PFSK-1 (cell line): Measurements from ENCODE around the gene LGI2.

ENCODE experiments used
- FOXP2 ChIP-seq: optimal IDR thresholded peaks from 2 replicates; pipeline ENCODE3; 2011; ENCODE audit warnings: borderline replicate concordance, control low read depth, inconsistent platforms; ENCODE audit not compliant: insufficient read depth; ENCODE audit errors: extremely low read length, extremely low read depth
- POLR2AphosphoS5 ChIP-seq: IDR thresholded peaks from 2 replicates; pipeline ENCODE4 v1.6.1; 2012; ENCODE audit warnings: low read depth, mild to moderate bottlenecking, control low read depth, low read length, moderate library complexity
- SIN3A ChIP-seq: IDR thresholded peaks from 2 replicates; pipeline ENCODE4 v1.6.1; 2012; ENCODE audit warnings: mild to moderate bottlenecking, low read length, moderate library complexity, borderline replicate concordance; ENCODE audit not compliant: insufficient read depth
- TAF1 ChIP-seq: IDR thresholded peaks from 2 replicates; pipeline ENCODE4 v1.6.1; 2012; ENCODE audit warnings: low read length, control low read depth, borderline replicate concordance; ENCODE audit not compliant: insufficient read depth
- TF ChIP-seq, protein P1 (sequence below), 2 experiments: IDR thresholded peaks; 2 replicates each; pipeline versions ENCODE4 v1.6.1 to v1.8.0; 2011 to 2012; ENCODE audit warnings: low read depth in 2 of 2, low read length in 2 of 2, control low read depth in 1 of 2, inconsistent platforms in 1 of 2, mild to moderate bottlenecking in 1 of 2, moderate library complexity in 1 of 2; ENCODE audit not compliant: insufficient read depth in 1 of 2

DNA sequence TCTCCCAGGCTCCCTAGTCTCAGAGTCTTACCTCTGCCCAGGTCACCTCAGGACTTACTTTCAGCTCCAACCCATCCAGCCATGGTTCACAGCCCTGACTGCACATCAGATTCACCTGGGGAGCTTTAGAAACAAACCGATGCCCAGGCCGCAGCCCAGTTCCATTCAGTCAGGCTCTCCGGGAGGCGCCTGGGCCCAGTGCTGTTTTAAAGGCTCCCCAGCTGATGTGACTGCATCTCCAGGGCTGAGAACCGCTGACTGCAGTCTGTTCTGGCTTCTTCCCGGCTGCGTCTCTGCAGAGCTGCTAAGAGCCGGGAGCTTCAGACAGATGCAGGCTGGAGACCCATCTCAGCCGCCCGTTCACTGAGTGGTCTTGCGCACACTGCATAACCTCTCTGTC lies 44.4 kb upstream of the LGI2 start:
- TF ChIP-seq, protein P1, sequence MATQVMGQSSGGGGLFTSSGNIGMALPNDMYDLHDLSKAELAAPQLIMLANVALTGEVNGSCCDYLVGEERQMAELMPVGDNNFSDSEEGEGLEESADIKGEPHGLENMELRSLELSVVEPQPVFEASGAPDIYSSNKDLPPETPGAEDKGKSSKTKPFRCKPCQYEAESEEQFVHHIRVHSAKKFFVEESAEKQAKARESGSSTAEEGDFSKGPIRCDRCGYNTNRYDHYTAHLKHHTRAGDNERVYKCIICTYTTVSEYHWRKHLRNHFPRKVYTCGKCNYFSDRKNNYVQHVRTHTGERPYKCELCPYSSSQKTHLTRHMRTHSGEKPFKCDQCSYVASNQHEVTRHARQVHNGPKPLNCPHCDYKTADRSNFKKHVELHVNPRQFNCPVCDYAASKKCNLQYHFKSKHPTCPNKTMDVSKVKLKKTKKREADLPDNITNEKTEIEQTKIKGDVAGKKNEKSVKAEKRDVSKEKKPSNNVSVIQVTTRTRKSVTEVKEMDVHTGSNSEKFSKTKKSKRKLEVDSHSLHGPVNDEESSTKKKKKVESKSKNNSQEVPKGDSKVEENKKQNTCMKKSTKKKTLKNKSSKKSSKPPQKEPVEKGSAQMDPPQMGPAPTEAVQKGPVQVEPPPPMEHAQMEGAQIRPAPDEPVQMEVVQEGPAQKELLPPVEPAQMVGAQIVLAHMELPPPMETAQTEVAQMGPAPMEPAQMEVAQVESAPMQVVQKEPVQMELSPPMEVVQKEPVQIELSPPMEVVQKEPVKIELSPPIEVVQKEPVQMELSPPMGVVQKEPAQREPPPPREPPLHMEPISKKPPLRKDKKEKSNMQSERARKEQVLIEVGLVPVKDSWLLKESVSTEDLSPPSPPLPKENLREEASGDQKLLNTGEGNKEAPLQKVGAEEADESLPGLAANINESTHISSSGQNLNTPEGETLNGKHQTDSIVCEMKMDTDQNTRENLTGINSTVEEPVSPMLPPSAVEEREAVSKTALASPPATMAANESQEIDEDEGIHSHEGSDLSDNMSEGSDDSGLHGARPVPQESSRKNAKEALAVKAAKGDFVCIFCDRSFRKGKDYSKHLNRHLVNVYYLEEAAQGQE (IDR thresholded peaks at IDR 0.05; ENCODE audit: insufficient read depth in 1 of 2, low read depth in 2 of 2, low read length in 2 of 2): no peak
- no peak for TF ChIP-seq TAF1
- no peak for TF ChIP-seq POLR2AphosphoS5
- TF ChIP-seq FOXP2: no peak
- no peak for TF ChIP-seq SIN3A
